Muscle of back (tissue), 11 donors: ENCODE data around the gene SETD1B. TPM values are rescaled to one million over a fixed set of nuclear protein-coding genes. Genes with fewer than 3 reads are reported as not detected.

Source experiments
- DNase-seq, 3 donors: peaks; one replicate each; pipeline versions ENCODE4 v3.0.0 to v3.0.0-alpha.2; 2013
- polyA plus RNA-seq, 10 donors: library from polyadenylated mRNA; unstranded; fragments of 120-200 nt; gene quantifications; one replicate each; pipeline ENCODE4 v1.2.1, GENCODE V29; 2013; ENCODE audit not compliant: insufficient read length in 10 of 10

The SETD1B gene
- polyA plus RNA-seq, 10 donors: 6.6 to 11.2 (median 8.7) TPM

DNA sequence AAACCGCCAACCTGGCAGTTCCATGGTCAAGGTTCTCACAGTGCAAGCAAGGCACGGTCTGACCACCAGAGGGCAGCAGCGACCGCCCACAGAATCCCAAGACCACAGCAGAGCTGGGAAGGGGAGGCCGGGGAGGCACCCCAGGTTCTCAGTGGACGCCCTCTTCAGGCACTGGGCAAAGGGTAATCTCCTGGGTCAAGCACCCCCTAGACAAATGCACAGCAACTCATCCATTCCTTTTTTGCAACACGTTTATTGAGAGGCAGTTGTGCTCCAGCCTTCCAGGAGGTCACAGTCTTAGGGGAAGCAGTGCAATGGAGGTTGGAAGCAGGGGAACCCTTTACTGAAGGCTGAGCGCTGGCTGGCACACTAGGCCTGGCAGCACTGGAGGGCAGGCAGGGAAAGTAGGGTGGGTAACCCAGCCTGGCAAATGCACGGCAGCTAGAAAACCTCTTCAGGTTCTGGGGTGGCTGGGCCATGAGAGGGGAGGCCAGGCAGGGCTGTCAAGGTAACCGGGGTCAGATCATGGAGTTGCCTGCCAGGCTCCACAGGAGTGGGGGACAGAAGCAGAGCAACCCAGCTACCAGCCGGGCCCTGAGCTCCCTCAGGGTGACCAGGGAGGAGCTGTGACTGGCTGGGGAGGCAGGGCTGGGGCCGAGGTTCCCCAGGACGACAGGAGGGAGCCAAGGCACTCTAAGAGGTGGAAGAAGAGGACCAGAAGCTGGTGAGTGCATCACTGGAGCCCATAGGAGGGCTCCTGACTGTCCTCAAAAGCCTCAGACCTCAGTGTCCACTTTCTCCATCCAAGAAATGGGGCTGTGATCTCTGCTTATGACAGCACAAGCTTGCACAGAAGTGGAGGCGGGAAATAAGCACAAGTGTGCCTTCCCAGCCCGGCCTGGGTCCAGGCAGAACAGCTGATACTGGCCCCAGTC, 8.5 kb upstream of the SETD1B start:
- DNase-seq: peak in 2 of 3 donors; percentile 93 to 95

DNA sequence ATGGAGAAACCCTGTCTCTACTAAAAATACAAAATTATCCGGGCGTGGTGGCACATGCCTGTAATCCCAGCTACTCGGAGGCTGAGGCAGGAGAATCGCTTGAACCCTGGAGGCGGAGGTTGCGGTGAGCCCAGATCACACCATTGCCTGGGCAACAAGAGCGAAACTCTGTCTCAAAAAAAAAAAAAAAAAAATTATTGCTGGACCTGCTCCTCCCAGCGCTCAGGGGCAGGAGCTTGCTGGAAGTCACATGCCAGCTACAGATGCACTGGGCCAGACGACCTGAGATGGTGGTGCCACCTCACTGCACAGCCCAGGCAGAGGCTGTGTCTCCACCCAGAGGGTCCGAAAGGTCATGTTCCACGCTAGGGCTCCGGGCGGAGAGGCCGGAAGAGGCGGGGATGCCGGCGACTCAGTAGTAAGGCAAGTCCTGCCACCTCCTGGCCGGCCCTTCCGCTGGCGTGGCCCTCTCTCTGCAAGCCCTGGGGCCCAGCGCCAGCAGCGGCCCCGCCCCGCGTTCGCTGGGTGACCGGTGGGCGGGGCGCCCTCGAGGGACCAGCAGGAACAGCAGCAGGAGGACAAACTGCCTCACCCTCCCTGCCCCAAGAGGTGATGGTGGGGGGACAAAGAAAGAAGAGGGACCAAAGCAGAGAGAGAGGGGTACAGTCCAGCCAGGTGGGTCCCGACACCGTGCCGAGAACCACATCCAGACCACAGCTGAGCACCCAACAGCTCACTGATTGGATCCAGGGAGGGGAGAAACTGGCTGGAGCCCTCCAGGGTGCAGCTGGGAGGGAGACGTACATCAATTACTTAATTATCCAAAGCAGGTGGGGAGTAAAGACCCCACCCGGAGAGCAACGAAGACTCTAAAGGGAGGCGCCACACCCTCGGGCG, 6.7 kb upstream of the SETD1B start:
- DNase-seq: peak in 2 of 3 donors; percentile 68 to 80

DNA sequence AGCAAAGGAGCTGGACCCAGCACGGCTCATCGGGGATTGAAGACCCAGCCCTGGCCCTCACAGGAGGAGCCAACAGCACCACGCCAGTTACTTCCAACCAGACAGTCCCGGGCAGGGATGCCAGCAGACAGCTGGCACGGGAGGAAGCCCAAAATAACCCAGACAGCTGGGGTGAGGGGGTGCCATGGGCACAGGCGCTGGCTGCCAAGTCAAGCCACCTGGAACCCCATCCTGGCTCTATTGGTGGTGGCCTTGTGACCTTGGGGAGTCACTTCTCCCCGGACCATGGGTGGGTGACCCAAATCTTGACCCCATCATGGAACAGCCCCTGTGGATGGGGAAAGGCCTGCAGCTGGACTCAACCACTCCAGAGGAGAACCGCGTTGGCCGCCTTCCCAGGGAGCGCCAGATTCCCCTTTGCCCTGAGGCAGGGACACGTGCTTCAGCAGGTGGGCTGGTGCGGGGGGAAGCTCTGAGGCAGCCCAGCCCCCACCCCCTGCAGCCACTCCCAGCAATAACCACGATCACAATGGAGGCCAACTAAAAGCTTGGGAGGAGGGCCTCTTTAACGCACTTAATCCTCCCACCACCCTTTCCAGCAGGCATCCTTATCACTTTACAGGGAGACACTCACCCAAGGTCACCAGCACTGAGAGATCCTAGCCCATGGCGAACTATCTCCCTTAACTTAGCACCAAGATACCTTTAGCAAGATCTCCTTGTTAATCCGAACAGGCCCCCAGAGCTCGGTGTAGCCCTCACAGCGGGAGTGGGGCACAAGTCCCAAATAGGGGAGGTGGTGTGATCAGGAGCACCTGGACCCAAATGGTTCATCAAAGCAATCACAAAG, 5.6 kb upstream of the SETD1B start:
- DNase-seq: peak in 2 of 3 donors; percentile 79 to 82

DNA sequence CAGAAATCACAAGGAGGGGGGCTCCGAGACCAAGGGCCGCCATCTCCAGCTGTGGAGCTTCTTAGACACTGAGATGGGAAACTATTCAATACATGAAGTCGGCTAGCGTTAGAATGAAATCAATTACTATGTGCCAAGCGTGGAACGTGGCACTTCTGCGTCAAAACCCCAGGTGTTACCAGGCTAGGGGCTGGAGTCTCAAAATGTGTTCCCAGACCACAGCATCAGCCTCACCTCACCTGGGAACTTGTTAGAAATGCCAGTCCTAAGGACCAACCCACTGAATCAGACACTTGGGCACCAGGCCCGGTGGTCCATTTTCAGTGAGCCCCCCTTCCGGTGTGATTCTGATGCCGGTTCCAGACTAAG, 5.0 kb upstream of the SETD1B start:
- DNase-seq: no peak

DNA sequence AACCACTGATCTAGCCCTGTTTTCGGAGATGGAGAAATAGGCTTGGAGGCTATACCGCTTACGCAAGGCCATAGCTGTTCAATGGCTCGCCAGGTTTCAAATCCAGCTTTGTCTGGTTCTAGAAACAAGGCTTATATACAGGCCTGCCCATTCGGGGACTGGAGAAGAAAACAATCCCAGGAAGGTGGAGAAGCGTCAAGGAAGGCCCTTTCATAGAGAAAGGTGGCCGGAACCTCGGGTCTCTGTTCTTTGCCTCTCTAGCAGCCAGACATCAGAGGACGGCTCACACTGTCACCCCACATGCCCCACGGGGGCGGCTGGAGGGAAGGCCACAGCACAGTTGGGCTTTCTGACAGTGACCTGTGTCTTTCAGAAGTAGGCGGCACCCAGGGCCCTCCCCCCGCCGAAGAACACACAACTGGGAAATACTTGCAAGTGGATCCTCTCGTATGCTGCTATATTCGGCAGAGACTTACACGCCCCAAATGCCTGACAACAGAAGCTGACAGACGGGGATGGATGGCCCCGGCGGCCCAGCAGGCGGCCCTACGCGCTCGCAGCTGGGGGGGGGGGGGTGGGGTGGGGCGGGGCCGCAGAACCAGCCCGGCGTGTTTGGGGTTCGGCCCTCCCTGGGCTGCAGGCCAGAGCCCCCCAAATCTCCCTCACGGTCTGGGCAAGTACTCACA, 4.5 kb upstream of the SETD1B start:
- peak; percentile 83 to 90 (median 86) for DNase-seq

DNA sequence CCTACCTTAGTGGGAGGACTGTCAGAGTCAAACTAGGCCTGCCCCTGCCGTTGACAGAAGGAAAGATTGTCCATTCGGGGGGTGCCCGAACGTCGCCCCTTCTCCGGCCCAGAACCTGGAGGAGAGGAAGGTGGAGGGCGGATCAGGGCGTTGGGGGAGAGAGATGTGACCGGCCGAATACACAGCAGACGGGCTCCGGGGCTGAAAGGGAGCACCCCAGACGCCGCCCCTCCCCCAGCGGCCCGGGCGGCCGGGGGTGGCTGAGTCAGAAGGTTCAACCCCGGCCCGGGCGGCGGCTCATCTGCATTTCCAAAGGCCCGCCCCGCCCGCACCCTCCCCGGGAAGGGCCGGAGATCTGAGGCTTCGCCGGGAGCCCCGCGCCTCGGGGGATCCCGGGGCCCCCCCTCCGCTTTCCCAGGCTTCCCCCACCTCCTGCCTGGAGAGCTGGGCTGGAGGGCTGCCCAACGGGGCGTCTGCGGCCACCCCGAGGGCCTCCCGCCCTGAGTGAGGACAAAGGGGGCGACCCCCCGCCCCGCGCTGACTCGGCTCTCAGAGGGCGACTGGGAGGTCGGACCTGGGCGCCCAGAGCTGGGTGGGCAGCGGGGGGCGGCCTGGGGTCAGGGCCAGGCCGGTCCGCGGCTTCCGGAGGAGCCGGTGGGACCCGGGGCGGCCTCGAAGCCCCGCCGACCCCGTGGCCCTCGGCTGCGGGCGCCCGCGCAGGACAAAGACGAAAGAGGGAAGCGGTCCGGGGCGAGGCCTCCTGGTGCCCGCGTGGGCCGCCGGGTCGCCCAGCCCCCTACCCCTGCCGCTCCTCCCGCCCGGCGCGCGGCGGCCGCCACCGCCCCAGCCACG, 3.7 kb upstream of the SETD1B start:
- peak; percentile 81 to 92 (median 90) for DNase-seq

DNA sequence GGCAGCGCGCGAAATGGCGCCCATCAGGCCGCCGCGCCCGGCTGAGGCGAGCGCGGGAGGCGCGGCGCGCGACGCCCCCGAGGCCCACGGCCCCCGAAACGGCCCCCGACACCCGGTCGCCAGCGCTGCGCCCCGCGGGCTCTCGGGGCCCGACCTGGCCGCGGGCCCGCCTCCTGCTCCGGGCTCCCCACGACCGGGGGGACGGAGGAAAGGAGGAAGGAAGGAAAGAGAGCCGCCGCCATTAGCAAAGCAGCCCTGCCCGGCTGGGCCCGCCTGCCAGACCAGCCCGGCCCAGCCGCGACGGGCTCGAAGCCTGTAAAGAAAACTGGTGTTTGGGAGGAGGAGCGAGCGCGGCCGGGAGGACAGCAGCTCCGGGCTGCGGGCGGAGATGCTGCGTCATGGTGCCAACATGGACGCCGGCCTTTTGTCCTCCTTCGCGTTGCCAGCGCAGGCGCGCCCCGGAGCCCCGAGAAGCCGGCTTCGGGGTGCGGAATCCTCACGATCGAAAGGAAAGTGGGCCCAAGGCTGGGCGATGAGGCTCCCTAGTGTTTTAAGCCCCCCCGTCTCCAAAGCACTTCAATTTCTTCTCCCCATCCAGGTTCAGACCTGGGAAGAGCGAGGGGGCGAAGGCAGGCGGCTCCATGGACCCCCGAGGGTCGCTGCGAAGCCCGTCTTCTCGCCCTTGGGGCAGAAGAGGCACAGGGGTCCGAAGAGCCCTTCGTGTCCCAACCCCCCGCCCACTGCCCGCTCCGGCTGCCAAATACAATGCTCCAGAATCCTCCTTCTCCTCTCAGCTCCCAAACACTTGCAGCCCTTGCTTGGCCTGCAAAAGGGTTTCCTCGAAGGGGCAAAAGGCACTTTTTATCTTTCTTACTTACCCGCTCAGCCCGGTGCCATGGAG, 2.9 kb upstream of the SETD1B start:
- peak in 2 of 3 donors; percentile 82 to 91 for DNase-seq

DNA sequence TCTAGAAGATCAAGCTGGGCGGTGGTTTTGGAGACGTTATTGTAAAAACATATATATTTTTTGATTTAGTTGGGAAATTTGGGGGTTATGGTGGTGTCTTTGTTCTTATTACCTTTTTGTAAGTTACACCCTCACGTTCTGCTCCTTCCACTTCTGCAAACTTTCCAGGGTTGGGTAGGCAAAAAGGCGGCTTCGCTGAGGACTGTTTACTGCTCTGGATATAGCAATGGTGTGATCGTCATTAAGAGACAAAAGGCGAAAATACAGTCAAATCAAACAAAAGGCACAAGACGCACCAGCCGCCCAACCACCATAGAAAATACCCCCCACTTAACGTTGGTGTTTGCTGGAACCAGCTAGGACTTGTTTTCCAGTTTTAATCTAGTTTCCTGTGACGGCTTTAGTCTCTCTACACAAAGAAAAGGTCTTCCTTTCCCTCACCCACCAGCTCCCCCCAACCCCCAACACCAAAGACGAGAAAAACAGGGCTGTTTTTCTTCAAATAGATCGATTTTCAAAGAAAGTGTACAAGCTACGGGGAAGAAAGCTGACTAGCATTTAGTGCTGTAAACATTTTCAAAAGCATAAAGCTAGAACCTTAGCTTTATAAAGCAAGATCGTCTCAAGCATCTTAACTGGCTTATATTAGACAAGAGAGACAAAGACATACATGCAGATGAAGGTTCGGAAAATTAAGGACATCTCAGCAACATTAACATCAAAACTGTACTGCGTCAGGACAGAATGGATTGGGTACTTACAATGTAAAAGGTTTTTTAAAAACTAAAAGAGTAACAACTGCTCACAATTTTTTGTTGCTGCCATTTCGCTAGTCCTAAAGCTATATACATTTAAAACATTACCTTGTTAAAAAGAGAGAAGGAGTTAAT, 2.0 kb upstream of the SETD1B start:
- DNase-seq: peak in 1 of 3 donors; percentile 70

DNA sequence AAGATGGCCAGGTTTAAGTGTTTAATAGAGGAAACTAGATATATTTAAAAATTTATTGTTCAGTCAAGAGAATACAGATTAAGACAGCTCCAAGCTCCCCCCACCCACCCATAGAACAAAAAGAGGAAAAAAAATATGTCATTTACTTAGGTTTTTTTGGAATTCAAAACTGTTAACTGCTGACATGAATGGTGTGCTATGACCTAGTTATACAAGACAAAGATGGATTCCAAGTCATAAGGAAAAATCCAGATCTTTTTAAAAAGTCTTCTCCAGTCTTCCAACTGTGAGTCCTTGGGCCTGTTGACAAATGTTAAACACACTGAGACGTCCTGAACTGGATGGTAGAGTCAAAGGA, 1.3 kb upstream of the SETD1B start:
- no peak for DNase-seq

DNA sequence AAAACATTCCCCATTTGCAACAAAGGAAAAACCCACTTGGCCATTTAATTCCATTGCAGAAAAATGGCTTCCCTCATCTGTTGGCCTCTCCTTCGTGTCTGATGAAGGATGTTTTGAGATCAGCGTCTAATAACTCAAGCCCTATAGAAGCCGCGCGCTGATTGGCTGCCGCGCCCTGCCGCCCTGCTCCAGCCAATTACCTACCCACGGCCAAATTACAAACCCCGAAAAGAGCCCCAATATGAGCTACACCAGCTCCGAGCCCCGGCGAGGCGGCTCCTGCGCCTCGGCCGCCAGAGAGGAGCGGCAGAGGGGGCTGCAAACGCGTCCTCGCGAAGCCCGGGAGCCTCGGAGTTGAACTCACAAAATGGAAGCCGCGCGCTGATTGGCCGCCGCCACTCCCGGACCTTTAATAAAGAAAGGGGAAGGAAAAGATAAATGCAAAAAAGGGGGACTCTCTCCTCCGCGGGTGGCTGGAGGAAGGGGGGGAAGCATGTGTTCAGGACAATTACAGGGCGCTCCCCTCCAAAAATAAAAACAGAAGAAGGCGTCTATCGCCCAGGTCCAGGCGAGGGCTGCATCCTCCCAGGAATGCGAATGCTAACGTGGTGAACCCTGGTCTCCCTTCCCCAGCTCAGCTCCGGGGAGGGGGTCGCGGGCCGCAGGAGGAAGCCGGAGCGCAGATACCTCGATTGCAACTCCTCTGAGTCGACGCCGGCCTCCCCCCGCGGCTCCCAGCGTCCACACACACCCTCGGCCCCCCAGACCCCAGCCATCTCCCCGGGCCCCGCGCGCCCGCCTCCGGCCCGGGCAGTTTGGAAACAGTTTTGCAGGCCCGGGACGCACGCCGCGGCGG, 738 bp upstream of the SETD1B start:
- peak; percentile 95 to 99 (median 98) for DNase-seq

DNA sequence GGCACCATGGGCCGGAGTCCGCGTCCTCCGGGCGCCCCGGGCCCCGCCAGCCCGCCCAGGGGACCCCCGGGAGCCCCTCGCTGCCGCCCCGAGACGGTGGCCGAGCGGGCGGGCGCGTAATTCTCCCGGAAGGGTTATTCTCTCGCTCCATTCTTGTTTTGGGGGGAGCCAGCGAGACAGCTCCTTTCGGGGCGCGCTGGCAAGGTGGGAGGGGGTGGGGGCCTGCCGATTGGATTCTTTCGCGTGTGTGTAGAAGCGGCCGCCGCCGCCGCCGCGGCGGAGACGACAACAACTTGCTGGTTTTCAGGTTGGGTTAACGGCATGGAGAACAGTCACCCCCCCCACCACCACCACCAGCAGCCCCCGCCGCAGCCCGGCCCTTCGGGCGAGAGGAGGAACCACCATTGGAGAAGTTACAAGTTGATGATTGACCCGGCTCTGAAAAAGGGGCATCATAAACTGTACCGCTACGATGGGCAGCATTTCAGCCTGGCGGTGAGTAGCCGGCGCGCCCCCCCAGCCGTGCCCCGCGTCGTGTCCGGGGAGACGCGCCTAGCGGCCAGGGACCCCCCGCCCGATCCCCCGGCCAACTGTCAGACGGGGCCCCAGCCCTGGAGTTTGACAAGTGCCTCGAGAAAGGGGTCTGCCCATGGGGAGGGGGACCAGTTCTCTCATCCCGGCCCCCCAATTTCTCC, 755 bp downstream of the SETD1B start:
- DNase-seq: peak in 2 of 3 donors; percentile 38 to 73

DNA sequence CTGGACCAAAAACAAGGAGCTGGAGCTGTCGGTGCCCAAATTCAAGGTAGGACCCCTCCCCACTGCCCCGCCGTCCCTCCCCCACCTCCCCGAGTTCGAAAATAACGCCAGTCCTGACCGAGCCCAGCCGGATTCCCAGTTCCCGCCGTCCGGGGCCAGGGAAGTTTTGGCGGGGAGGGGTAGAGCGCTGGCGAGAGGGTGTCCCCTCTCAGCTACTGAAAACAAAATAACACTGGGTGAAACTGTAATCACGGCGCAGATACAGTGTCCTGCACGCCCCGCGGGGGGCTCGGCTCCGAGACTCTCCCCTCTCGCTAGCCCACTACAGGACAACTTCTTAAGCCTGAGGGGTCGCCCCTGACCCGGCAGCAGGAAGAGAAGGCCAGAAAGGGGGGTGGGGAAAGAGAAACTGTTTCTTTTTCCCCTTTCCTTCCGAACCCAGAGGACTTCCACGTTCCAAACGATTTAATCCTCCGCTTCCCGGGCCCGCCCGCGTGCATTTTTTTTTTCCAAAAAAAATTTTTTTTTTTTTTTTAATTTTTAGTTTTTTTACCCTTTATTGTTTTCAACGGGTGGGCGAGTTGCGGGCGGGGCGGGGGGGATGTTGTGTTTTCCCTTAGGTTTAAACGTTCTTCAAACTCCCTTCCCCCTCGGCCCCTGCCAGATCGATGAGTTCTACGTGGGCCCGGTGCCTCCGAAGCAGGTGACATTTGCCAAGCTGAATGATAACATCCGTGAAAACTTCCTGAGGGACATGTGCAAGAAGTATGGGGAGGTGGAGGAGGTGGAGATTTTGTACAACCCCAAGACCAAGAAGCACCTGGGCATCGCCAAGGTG, 1.6 kb downstream of the SETD1B start:
- peak in 2 of 3 donors; percentile 53 to 84 for DNase-seq

DNA sequence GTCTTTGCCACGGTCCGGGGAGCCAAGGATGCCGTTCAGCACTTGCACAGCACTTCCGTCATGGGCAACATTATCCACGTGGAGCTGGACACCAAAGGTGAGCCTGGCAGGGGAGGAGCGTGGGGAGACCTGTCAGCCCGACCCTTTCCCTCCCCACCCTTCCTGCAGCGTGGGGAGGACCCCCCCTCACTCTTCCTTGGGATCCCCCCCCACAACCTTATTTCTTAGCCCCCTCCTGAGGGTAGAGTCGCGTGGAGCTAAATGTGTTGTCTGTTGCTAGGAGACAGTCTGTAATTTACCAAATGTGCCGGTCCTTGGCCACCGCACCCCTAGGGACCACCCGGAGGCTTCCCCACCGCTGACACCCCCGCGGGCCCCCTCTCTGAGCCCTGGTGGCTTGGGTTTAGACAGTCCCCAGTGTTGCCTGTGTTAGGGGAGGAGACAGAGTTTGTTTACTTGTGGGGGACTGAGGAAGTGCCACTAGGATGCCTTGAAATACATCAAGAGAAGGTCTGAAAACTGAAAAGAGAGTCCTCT, 2.3 kb downstream of the SETD1B start:
- no peak for DNase-seq

DNA sequence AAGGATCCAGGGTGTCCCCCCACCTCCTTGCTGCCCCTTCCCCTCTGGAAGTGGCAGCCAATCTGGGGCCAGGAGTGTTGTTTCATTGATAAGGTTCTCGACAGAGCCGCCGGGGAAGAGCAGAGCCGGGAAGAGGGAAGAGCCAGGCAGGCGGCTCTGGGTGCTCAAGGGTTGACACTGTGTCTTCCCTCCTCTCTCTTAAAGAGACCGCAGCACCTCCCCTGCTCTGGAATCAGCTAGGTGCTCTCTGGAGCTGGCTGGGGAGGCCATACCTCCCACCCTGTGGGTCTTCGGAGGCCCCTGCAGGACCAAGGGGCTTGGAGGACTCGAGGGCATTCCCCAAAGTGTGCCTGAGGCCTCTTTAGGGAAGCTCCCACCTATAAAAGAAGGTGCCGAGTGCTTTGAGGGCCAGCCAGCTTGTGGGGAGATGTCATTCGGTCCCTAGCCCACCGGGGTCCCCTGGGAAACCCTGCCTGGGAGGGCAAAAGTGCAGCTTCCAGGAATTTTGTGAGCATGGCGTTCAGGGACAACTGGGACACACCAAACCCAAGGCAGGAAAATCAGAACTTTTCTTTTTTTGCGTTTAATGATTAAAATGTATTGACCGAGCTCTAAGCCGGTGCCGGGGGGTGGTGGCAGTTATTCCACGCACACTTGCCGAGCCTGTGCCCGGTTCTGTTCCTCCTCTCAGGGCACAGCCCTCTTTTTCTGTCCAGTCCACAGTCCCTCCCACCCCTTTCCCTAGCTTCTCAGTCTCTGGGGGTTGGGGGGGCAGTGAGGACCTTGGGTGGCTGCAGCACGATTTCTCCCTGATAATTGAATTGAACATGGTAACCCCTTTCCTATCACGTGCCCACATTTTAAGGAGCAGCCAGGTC, 3.0 kb downstream of the SETD1B start:
- peak in 1 of 3 donors; percentile 58 for DNase-seq
